H1 (cell line): ENCODE measurements around the gene ARHGAP4. TPM values are rescaled to one million over a fixed set of nuclear protein-coding genes. Genes with fewer than 3 reads are reported as not detected.

ENCODE experiments used
- CTCF ChIA-PET: fragments of 300-600 bp; sonication (Branson Sonifier 250); formaldehyde crosslinking; loops from one replicate; lab custom pipeline; 2021; ENCODE audit not compliant: partially characterized antibody; lab: Charles Lee
- POLR2A ChIA-PET: fragments of 300-600 bp; sonication (Branson Sonifier 250); formaldehyde crosslinking; loops from one replicate; lab custom pipeline; 2021; ENCODE audit warnings: inconsistent platforms; ENCODE audit not compliant: partially characterized antibody; lab: Charles Lee
- DNase-seq, 2 experiments: peaks; one replicate each; pipeline versions ENCODE4 v3.0.0 to v3.0.0-alpha.2; 2010 to 2022; ENCODE audit warnings: low spot score in 2 of 2, low read depth in 1 of 2, mixed read lengths in 1 of 2
- FAIRE-seq: peaks from 2 replicates; lab custom pipeline; 2011; peaks lifted over from hg19 to GRCh38; lab: Jason Lieb, UNC
- H2AFZ ChIP-seq: 2 replicates; pipeline ENCODE4 v1.8.1; 2012; ENCODE audit warnings: low read length, inconsistent platforms
- H2AK5ac ChIP-seq: 2 replicates; pipeline ENCODE4 v1.6.1; 2013; ENCODE audit warnings: low read depth, low read length
- H2BK120ac ChIP-seq: replicated peaks from 2 replicates; pipeline ENCODE3; 2013; ENCODE audit warnings: low read depth, low read length, inconsistent platforms
- H2BK12ac ChIP-seq: 2 replicates; pipeline ENCODE4 v1.6.1; 2013; ENCODE audit warnings: low read depth, low read length
- H2BK15ac ChIP-seq: 2 replicates; pipeline ENCODE4 v1.6.1; 2013; ENCODE audit warnings: low read length
- H2BK20ac ChIP-seq: 2 replicates; pipeline ENCODE4 v1.6.1; 2013; ENCODE audit warnings: low read length
- H2BK5ac ChIP-seq: 2 replicates; pipeline ENCODE4 v1.6.1; 2013; ENCODE audit warnings: low read depth, low read length
- H3K14ac ChIP-seq: 2 replicates; pipeline ENCODE4 v1.6.1; 2013; ENCODE audit warnings: inconsistent platforms; ENCODE audit not compliant: insufficient read length
- H3K18ac ChIP-seq: 2 replicates; pipeline ENCODE4 v1.6.1; 2013; ENCODE audit warnings: low read length; ENCODE audit errors: extremely low read depth
- H3K23ac ChIP-seq: 2 replicates; pipeline ENCODE4 v1.6.1; 2013; ENCODE audit warnings: inconsistent platforms; ENCODE audit not compliant: insufficient read length
- H3K23me2 ChIP-seq: 2 replicates; pipeline ENCODE4 v1.6.1; 2013; ENCODE audit warnings: low read depth, low read length
- H3K27ac ChIP-seq: 2 replicates; pipeline ENCODE4 v1.6.1; 2011; ENCODE audit warnings: low read depth, low read length, inconsistent platforms
- H3K27me3 ChIP-seq, 4 experiments: replicated peaks in 1 of 4; 1 replicate in 1 of 4; 2 replicates in 3 of 4; pipeline versions ENCODE4 v1.6.1 to v1.8.1; 2011 to 2013; ENCODE audit warnings: low read length in 3 of 4, mild to moderate bottlenecking in 3 of 4, inconsistent platforms in 2 of 4, mixed read lengths in 2 of 4, moderate library complexity in 1 of 4; ENCODE audit not compliant: control insufficient read depth in 3 of 4, insufficient read depth in 3 of 4; ENCODE audit errors: extremely low read depth in 1 of 4
- H3K36me3 ChIP-seq, 4 experiments: 2 replicates each; pipeline versions ENCODE4 v1.6.1 to v1.8.1; 2011 to 2013; ENCODE audit warnings: mild to moderate bottlenecking in 4 of 4, low read length in 3 of 4, moderate library complexity in 2 of 4, control low read depth in 1 of 4, inconsistent platforms in 1 of 4; ENCODE audit not compliant: insufficient read depth in 4 of 4, control insufficient read depth in 2 of 4
- H3K4ac ChIP-seq: replicated peaks from 2 replicates; pipeline ENCODE3; 2013; ENCODE audit warnings: low read length, low read depth, mixed read lengths, inconsistent platforms; ENCODE audit not compliant: insufficient read length
- H3K4me1 ChIP-seq, 4 experiments: replicated peaks in 1 of 4; 1 replicate in 1 of 4; 2 replicates in 3 of 4; pipeline versions ENCODE4 v1.6.1 to v1.8.1; 2011 to 2013; ENCODE audit warnings: low read length in 3 of 4, inconsistent platforms in 2 of 4, mixed read lengths in 1 of 4; ENCODE audit not compliant: insufficient read depth in 4 of 4, control insufficient read depth in 3 of 4
- H3K4me2 ChIP-seq, 2 experiments: 2 replicates each; pipeline versions ENCODE4 v1.6.1 to v1.8.1; 2011 to 2013; ENCODE audit warnings: low read depth in 2 of 2, low read length in 2 of 2, control low read depth in 1 of 2, inconsistent platforms in 1 of 2, mild to moderate bottlenecking in 1 of 2; ENCODE audit not compliant: insufficient read depth in 1 of 2
- H3K4me3 ChIP-seq, 4 experiments: fragments of 200-600, 300-600 bp in 1 of 4; sonication (generic), shearing (Covaris generic), sonication (Bioruptor Twin) in 1 of 4; 2 replicates each; pipeline versions ENCODE4 v1.5.1 to v1.8.1; 2011 to 2016; ENCODE audit warnings: low read length in 4 of 4, low read depth in 3 of 4, control low read depth in 2 of 4, inconsistent platforms in 2 of 4, mild to moderate bottlenecking in 2 of 4, mixed read lengths in 1 of 4, moderate library complexity in 1 of 4; ENCODE audit not compliant: insufficient read depth in 2 of 4; ENCODE audit errors: extremely low read depth in 1 of 4
- H3K56ac ChIP-seq: replicated peaks from 2 replicates; pipeline ENCODE3; 2013; ENCODE audit warnings: low read depth, mild to moderate bottlenecking, mixed read lengths, low read length, inconsistent platforms; ENCODE audit not compliant: insufficient read length
- H3K79me1 ChIP-seq: 2 replicates; pipeline ENCODE4 v1.6.1; 2013; ENCODE audit warnings: low read depth, low read length, control low read depth
- H3K79me2 ChIP-seq, 2 experiments: 2 replicates each; pipeline versions ENCODE4 v1.6.1 to v1.8.1; 2012 to 2013; ENCODE audit warnings: low read length in 2 of 2, mild to moderate bottlenecking in 2 of 2, inconsistent platforms in 1 of 2; ENCODE audit not compliant: insufficient read depth in 2 of 2, control insufficient read depth in 1 of 2
- H3K9ac ChIP-seq, 4 experiments: replicated peaks in 1 of 4; 1 replicate in 1 of 4; 2 replicates in 3 of 4; pipeline versions ENCODE4 v1.6.1 to v1.8.1; 2011 to 2013; ENCODE audit warnings: low read depth in 3 of 4, low read length in 3 of 4, control low read depth in 2 of 4, mild to moderate bottlenecking in 2 of 4, moderate library complexity in 2 of 4, inconsistent platforms in 1 of 4; ENCODE audit errors: extremely low read depth in 1 of 4
- H3K9me3 ChIP-seq, 2 experiments: 2 replicates each; pipeline versions ENCODE4 v1.6.1 to v1.8.1; 2012 to 2013; ENCODE audit warnings: mild to moderate bottlenecking in 2 of 2, moderate library complexity in 2 of 2, control low read depth in 1 of 2, inconsistent platforms in 1 of 2, low read depth in 1 of 2, low read length in 1 of 2, mixed read lengths in 1 of 2; ENCODE audit not compliant: insufficient read depth in 2 of 2
- H4K20me1 ChIP-seq, 2 experiments: replicated peaks in 1 of 2; 2 replicates each; pipeline versions ENCODE3 to v1.8.1; 2011 to 2013; ENCODE audit warnings: inconsistent platforms in 2 of 2, low read length in 2 of 2, mild to moderate bottlenecking in 1 of 2; ENCODE audit not compliant: insufficient read depth in 2 of 2, control insufficient read depth in 1 of 2
- H4K5ac ChIP-seq: 2 replicates; pipeline ENCODE4 v1.6.1; 2013; ENCODE audit warnings: low read length, low read depth, mixed read lengths, inconsistent platforms; ENCODE audit not compliant: insufficient read length
- H4K8ac ChIP-seq: 2 replicates; pipeline ENCODE4 v1.8.0; 2013; ENCODE audit warnings: mild to moderate bottlenecking, moderate library complexity, low read length, inconsistent platforms; ENCODE audit not compliant: insufficient read depth; ENCODE audit errors: extremely low read depth
- H4K91ac ChIP-seq: replicated peaks from 2 replicates; pipeline ENCODE3; 2013; ENCODE audit warnings: low read length, mixed read lengths, inconsistent platforms; ENCODE audit not compliant: insufficient read length
- CHD2 ChIP-seq: IDR thresholded peaks from 2 replicates; pipeline ENCODE4 v1.6.1; 2012; ENCODE audit warnings: low read length, improper control_type of control experiment
- CTBP2 ChIP-seq: IDR thresholded peaks from 2 replicates; pipeline ENCODE4 v1.7.0; 2011; ENCODE audit warnings: borderline replicate concordance, mild to moderate bottlenecking, moderate library complexity, mixed read lengths, low read length; ENCODE audit not compliant: insufficient read depth, insufficient read length
- EGR1 ChIP-seq: IDR thresholded peaks from 2 replicates; pipeline ENCODE4 v1.6.1; 2011; ENCODE audit warnings: low read depth, low read length, borderline replicate concordance
- HDAC6 ChIP-seq: IDR thresholded peaks from one replicate; pipeline ENCODE4 v1.7.1; 2012; ENCODE audit warnings: low read depth, mild to moderate bottlenecking, inconsistent platforms, low read length, moderate library complexity
- JUN ChIP-seq: IDR thresholded peaks from 2 replicates; pipeline ENCODE4 v1.6.1; 2011; ENCODE audit warnings: low read depth, mild to moderate bottlenecking, improper control_type of control experiment, low read length
- JUND ChIP-seq: IDR thresholded peaks from 2 replicates; pipeline ENCODE4 v1.6.1; 2011; ENCODE audit warnings: mild to moderate bottlenecking, improper control_type of control experiment, low read length
- POLR2A ChIP-seq, 2 experiments: IDR thresholded peaks; 1 replicate in 1 of 2; 2 replicates in 1 of 2; pipeline ENCODE4 v1.6.1; 2011; ENCODE audit warnings: low read depth in 2 of 2, low read length in 2 of 2, mild to moderate bottlenecking in 2 of 2; ENCODE audit errors: control extremely low read depth in 1 of 2
- SIN3A ChIP-seq, 2 experiments: IDR thresholded peaks in 1 of 2; conservative IDR thresholded peaks in 1 of 2; 2 replicates each; pipeline ENCODE4 v1.6.1; 2011 to 2012; ENCODE audit warnings: low read length in 2 of 2, improper control_type of control experiment in 1 of 2, low read depth in 1 of 2, mild to moderate bottlenecking in 1 of 2
- SIRT6 ChIP-seq: IDR thresholded peaks from one replicate; pipeline ENCODE4 v1.7.1; 2012; ENCODE audit warnings: low read length, inconsistent platforms
- SUZ12 ChIP-seq: fragments of 200-600 bp; sonication (generic); IDR thresholded peaks from 2 replicates; pipeline ENCODE4 v1.6.1; 2012; ENCODE audit warnings: mild to moderate bottlenecking, inconsistent platforms, low read length, moderate library complexity, mixed read lengths
- TBP ChIP-seq: IDR thresholded peaks from 2 replicates; pipeline ENCODE4 v1.6.1; 2011; ENCODE audit warnings: low read depth, low read length, improper control_type of control experiment
- TCF12 ChIP-seq: IDR thresholded peaks from 2 replicates; pipeline ENCODE4 v1.6.1; 2011; ENCODE audit warnings: low read depth, mild to moderate bottlenecking, low read length
- TEAD4 ChIP-seq: IDR thresholded peaks from 2 replicates; pipeline ENCODE4 v1.6.1; 2012; ENCODE audit warnings: low read depth, low read length, inconsistent platforms, mixed read lengths
- ZNF274 ChIP-seq: IDR thresholded peaks from 2 replicates; pipeline ENCODE4 v1.7.0; 2012; ENCODE audit warnings: low read length, borderline replicate concordance; ENCODE audit errors: extremely low read depth
- WGBS, 2 experiments: shearing (Covaris generic) in 1 of 2; methylation state at CpG; one replicate each; pipeline versions ENCODE4 v1.1.6 to v1.1.7; 2013 to 2015; ENCODE audit warnings: low lambda C conversion rate in 2 of 2, mixed read lengths in 2 of 2, inconsistent platforms in 1 of 2, low coverage in 1 of 2, missing lambda C conversion rate in 1 of 2; ENCODE audit not compliant: insufficient replicate concordance in 2 of 2, insufficient coverage in 1 of 2, insufficient read length in 1 of 2; ENCODE audit errors: extremely low coverage in 1 of 2, missing lambda C conversion rate in 1 of 2; 5-methylcytosine and 5-hydroxymethylcytosine counted together
- polyA plus RNA-seq, 7 experiments: library from polyadenylated mRNA; depleted of rRNA in 3 of 7; stranded (reverse) in 5 of 7; unstranded in 2 of 7; fragments of >200 nt in 5 of 7; fragments of 200-250 nt in 2 of 7; gene quantifications; 1 replicate in 5 of 7; 2 replicates in 1 of 7; 4 replicates in 1 of 7; pipeline versions ENCODE4 v1.2.1 to v1.2.3, GENCODE V29; 2011 to 2013; ENCODE audit warnings: missing spikeins in 2 of 7, mixed read lengths in 2 of 7
- total RNA-seq: library from RNA; stranded (reverse); fragmentation: NEBNext Ultra II Directional; extraction: Animal tissue kit (Norgen Biotek cat#: 25700); gene quantifications from 2 replicates; pipeline ENCODE4 v1.2.1, GENCODE V29; 2021
- TF ChIP-seq, protein P1 (sequence below): IDR thresholded peaks from 2 replicates; pipeline ENCODE4 v1.6.1; 2012; ENCODE audit warnings: inconsistent platforms

Gene ARHGAP4
- total and polyA plus RNA-seq, 2 of the 8 experiments (the other 6 are each of a cell fraction or from before 2014, with no cell fraction given) = 23.9 to 26.0 TPM

GRCh38 chrX:153963546-153963945 lies 37.5 kb upstream of the ARHGAP4 start:
- DNase-seq (no peak), FAIRE-seq (no peak)
- ChIA-PET CTCF (interaction anchor here (0.9 to 11.2 kb wide), 2 partner anchors 15 to 24 kb away, joined by 6 to 102 read pairs; partner anchors contain the start of gene RENBP), POLR2A (interaction anchor here (1.1 to 1.4 kb wide), 3 partner anchors 11 to 35 kb away, joined by 3 read pairs; partner anchors contain the start of gene RENBP)
- no peak overlapping the region for H3K27ac ChIP-seq
- no peaks in the 10 kb centered on the region; the same call in 1 of the 2 replicates for H3K79me1 ChIP-seq
- H3K4ac ChIP-seq = no peak overlapping the region
- H3K18ac ChIP-seq = no peak overlapping the region
- no peak overlapping the region for H2BK120ac ChIP-seq
- no peak overlapping the region for H3K14ac ChIP-seq
- H3K23me2 ChIP-seq = no peaks in the 10 kb centered on the region
- H3K23ac ChIP-seq = no peak overlapping the region
- peaks cover 31 to 63% of the 10 kb centered on the region in 2 experiments for H3K79me2 ChIP-seq
- no peak overlapping the region for H2AFZ ChIP-seq
- no peak overlapping the region for H3K56ac ChIP-seq
- WGBS, 2 experiments = 93% methylated on average over 7 of the region's 12 CpGs; no CpG with 5 or more reads in 1 of the 2 experiments
- H4K8ac ChIP-seq = no peak overlapping the region
- no peak overlapping the region for H2AK5ac ChIP-seq
- H3K9me3 ChIP-seq = no peaks in the 10 kb centered on the region
- no peaks in the 10 kb centered on the region for H3K27me3 ChIP-seq
- peaks cover 4 to 17% (median 11%) of the 10 kb centered on the region in 4 experiments; a peak in 6 of 7 replicates for H3K4me1 ChIP-seq
- H3K4me3 ChIP-seq = no peak overlapping the region
- no peak overlapping the region for H2BK5ac ChIP-seq
- no peak overlapping the region for H4K5ac ChIP-seq
- H3K9ac ChIP-seq = no peak overlapping the region
- peaks cover 8 to 52% (median 32%) of the 10 kb centered on the region in 4 experiments for H3K36me3 ChIP-seq
- no peak overlapping the region for H2BK15ac ChIP-seq
- H4K91ac ChIP-seq = no peak overlapping the region
- peaks cover 8 to 26% of the 10 kb centered on the region in 2 experiments for H4K20me1 ChIP-seq
- H3K4me2 ChIP-seq = no peak overlapping the region
- no peak overlapping the region for H2BK20ac ChIP-seq
- no peak overlapping the region for H2BK12ac ChIP-seq
- TF ChIP-seq TEAD4 (no peak), TCF12 (no peak), HDAC6 (no peak), JUND (no peak), SUZ12 (no peak), EGR1 (no peak), CTBP2 (no peak), SIRT6 (no peak), JUN (no peak), ZNF274 (no peak), TBP (no peak), SIN3A (conservative IDR thresholded peaks at IDR 0.05 in 1 of 2, IDR thresholded peaks at IDR 0.05 in 1 of 2; ENCODE audit: low read depth in 1 of 2, low read length in 2 of 2) (no peak), CHD2 (no peak), POLR2A (IDR thresholded peaks at IDR 0.05; ENCODE audit: control extremely low read depth in 1 of 2, low read depth in 2 of 2, low read length in 2 of 2) (no peak)
- TF ChIP-seq, protein P1, sequence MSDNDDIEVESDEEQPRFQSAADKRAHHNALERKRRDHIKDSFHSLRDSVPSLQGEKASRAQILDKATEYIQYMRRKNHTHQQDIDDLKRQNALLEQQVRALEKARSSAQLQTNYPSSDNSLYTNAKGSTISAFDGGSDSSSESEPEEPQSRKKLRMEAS = no peak
